Osteoblast (primary cell): ENCODE data around the gene GPX5. TPM values are rescaled to one million over a fixed set of nuclear protein-coding genes. Genes with fewer than 3 reads are reported as not detected.

ENCODE experiments used
- DNase-seq: peaks from one replicate; pipeline ENCODE4 v3.0.0; 2011; ENCODE audit warnings: low spot score, mixed read lengths; ENCODE audit not compliant: insufficient read length; ENCODE audit errors: missing footprints
- H2AFZ ChIP-seq: 2 replicates; pipeline ENCODE4 v1.6.0; 2011; ENCODE audit warnings: mild to moderate bottlenecking, low read length
- H3K27ac ChIP-seq: 2 replicates; pipeline ENCODE4 v1.5.1; 2011; ENCODE audit warnings: mild to moderate bottlenecking, low read depth, low read length, moderate library complexity
- H3K27me3 ChIP-seq: 2 replicates; pipeline ENCODE4 v1.6.0; 2012; ENCODE audit warnings: mild to moderate bottlenecking, control low read depth, inconsistent platforms, low read length, moderate library complexity; ENCODE audit not compliant: insufficient read depth
- H3K36me3 ChIP-seq: 2 replicates; pipeline ENCODE4 v1.5.1; 2011; ENCODE audit warnings: mild to moderate bottlenecking, low read length, control low read depth, moderate library complexity; ENCODE audit not compliant: insufficient read depth
- H3K4me1 ChIP-seq: 2 replicates; pipeline ENCODE4 v1.5.1; 2011; ENCODE audit warnings: mild to moderate bottlenecking, low read length, control low read depth, moderate library complexity; ENCODE audit not compliant: insufficient read depth
- H3K4me2 ChIP-seq: 2 replicates; pipeline ENCODE4 v1.6.0; 2011; ENCODE audit warnings: mild to moderate bottlenecking, low read length; ENCODE audit not compliant: insufficient read depth
- H3K4me3 ChIP-seq: fragments of 200-600 bp; sonication (generic); 3 replicates; pipeline ENCODE4 v1.5.1; 2012; ENCODE audit warnings: mild to moderate bottlenecking, low read length, inconsistent platforms; ENCODE audit not compliant: insufficient read depth
- H3K79me2 ChIP-seq: 2 replicates; pipeline ENCODE4 v1.6.0; 2012; ENCODE audit warnings: mild to moderate bottlenecking, low read length, control low read depth, inconsistent platforms; ENCODE audit not compliant: insufficient read depth
- H3K9me3 ChIP-seq: 2 replicates; pipeline ENCODE4 v1.5.1; 2011; ENCODE audit warnings: low read depth, low read length, control low read depth
- H4K20me1 ChIP-seq: 2 replicates; pipeline ENCODE4 v1.6.0; 2012; ENCODE audit warnings: mild to moderate bottlenecking, low read length, control low read depth; ENCODE audit not compliant: insufficient read depth
- CTCF ChIP-seq: IDR thresholded peaks from 2 replicates; pipeline ENCODE4 v1.5.1; 2011; ENCODE audit warnings: mild to moderate bottlenecking, low read depth, low read length, moderate library complexity; ENCODE audit errors: extremely low read depth
- total RNA-seq: library from RNA; depleted of rRNA; stranded (reverse); fragments of >200 nt; gene quantifications from 2 replicates; pipeline ENCODE4 v1.2.3, GENCODE V29; 2012

Gene GPX5
- total RNA-seq, 1 donor: not detected

DNA sequence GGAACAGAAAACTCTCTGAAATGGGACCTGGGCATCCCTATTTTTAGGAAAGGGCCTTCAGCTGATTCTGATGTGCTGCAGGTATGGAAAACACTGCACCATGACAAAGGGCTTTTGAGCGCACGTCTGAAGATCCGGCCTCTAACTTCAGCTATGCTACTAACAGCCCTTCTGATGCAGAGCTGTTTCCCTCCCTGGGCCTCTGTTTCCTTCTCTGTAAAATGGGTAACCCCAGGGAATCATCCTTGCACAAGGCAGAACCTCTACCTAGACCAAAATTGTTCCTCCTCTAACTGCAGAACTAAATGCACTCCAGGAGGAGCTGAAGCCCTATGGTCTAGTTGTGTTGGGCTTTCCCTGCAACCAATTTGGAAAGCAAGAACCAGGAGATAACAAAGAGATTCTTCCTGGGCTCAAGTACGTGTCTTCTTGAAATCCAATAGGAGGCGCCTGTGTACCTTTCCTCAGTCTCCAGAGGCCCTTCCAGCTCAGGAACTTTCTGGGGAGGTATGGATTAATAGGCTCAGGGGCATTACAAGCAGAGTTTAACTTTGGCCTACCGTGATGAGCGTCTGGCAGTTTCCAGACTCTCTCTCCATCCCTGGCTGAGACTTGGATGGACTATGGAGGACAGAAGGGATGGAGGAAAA lies 5.9 kb downstream of the GPX5 start:
- no peaks in the 10 kb centered on the region for H3K36me3 ChIP-seq
- H3K4me1 ChIP-seq: no peaks in the 10 kb centered on the region
- no peak overlapping the region for H3K27ac ChIP-seq
- no peaks in the 10 kb centered on the region for H3K79me2 ChIP-seq
- no peak for TF ChIP-seq CTCF
- H3K4me3 ChIP-seq: no peak overlapping the region
- no peaks in the 10 kb centered on the region for H3K27me3 ChIP-seq
- H4K20me1 ChIP-seq: no peaks in the 10 kb centered on the region
- no peak overlapping the region for H2AFZ ChIP-seq
- H3K4me2 ChIP-seq: no peak overlapping the region
- no peaks in the 10 kb centered on the region for H3K9me3 ChIP-seq
- DNase-seq: no peak

GRCh38 chr6:28534306-28534705 lies 8.6 kb downstream of the GPX5 start:
- H3K9me3 ChIP-seq: no peaks in the 10 kb centered on the region
- no peaks in the 10 kb centered on the region for H3K79me2 ChIP-seq
- H4K20me1 ChIP-seq: no peaks in the 10 kb centered on the region
- H3K4me2 ChIP-seq: no peak overlapping the region
- H2AFZ ChIP-seq: no peak overlapping the region
- no peaks in the 10 kb centered on the region for H3K27me3 ChIP-seq
- no peaks in the 10 kb centered on the region for H3K36me3 ChIP-seq
- no peak overlapping the region for H3K4me3 ChIP-seq
- no peak for DNase-seq
- TF ChIP-seq CTCF: no peak
- H3K4me1 ChIP-seq: no peaks in the 10 kb centered on the region
- no peak overlapping the region for H3K27ac ChIP-seq

GRCh38 chr6:28534875-28535274 lies 9.2 kb downstream of the GPX5 start:
- Histone ChIP-seq H3K27me3 (no peaks in the 10 kb centered on the region), H2AFZ (no peak overlapping the region), H3K9me3 (no peaks in the 10 kb centered on the region), H3K4me1 (no peaks in the 10 kb centered on the region), H3K4me3 (no peak overlapping the region), H3K27ac (no peak overlapping the region), H3K36me3 (no peaks in the 10 kb centered on the region), H3K79me2 (no peaks in the 10 kb centered on the region), H3K4me2 (no peak overlapping the region), H4K20me1 (no peaks in the 10 kb centered on the region)
- TF ChIP-seq CTCF: no peak
- DNase-seq: no peak

- H3K27ac ChIP-seq: no peak overlapping the region
- no peaks in the 10 kb centered on the region for H3K9me3 ChIP-seq
- H3K27me3 ChIP-seq: no peaks in the 10 kb centered on the region
- H3K4me3 ChIP-seq: peak overlapping the region; percentile 44
- DNase-seq: peak; percentile 62
- H3K36me3 ChIP-seq: no peaks in the 10 kb centered on the region
- no peaks in the 10 kb centered on the region for H3K4me1 ChIP-seq
- no peaks in the 10 kb centered on the region for H3K79me2 ChIP-seq
- H4K20me1 ChIP-seq: no peaks in the 10 kb centered on the region
- TF ChIP-seq CTCF: no peak
- H3K4me2 ChIP-seq: peak overlapping the region; percentile 62
- H2AFZ ChIP-seq: peak overlapping the region; percentile 47
Observed at GRCh38 chr6:28537065-28537464, 11.4 kb downstream of the GPX5 start.
